Loucy (cell line): ENCODE measurements around the gene LRRTM1.

ENCODE experiments used
- CTCF ChIP-seq: fragments of 200-600 bp; sonication (generic); conservative IDR thresholded peaks from 2 replicates; pipeline ENCODE4 v1.5.1; 2014; ENCODE audit warnings: mild to moderate bottlenecking, antibody characterized with exemption, low read length
- EZH2phosphoT487 ChIP-seq: fragments of 200-600 bp; IDR thresholded peaks from 2 replicates; pipeline ENCODE4 v1.6.1; 2018; ENCODE audit warnings: antibody characterized with exemption, mild to moderate bottlenecking, moderate library complexity, borderline replicate concordance

GRCh38 chr2:80351231-80351630 lies 46.7 kb upstream of the LRRTM1 start:
- no peak for TF ChIP-seq CTCF
- no peak for TF ChIP-seq EZH2phosphoT487
